ENCODE measurements around the gene ENO1.
"Not testable (repeated sequence)": the region's sequence is repeated elsewhere in the genome, so short reads cannot be mapped to it uniquely, and the experiment has no call there.

Gene ENO1

GRCh38 chr1:8892026-8892425 is 13.5 kb upstream of the ENO1 start:
- H3K4me3 ChIP-seq (replicated peaks in 1 of 2; ENCODE audit: low read depth in 2 of 2, low read length in 2 of 2) = no peak overlapping the region
- TF ChIP-seq CTCF (IDR thresholded peaks at IDR 0.05; ENCODE audit: low read depth, low read length) = no peak
- DNase-seq (ENCODE audit: low read depth in 2 of 2) = no peak

- no peak for DNase-seq (ENCODE audit: low read depth in 2 of 2)
- no peak overlapping the region for H3K4me3 ChIP-seq (replicated peaks in 1 of 2; ENCODE audit: low read depth in 2 of 2, low read length in 2 of 2)
- TF ChIP-seq CTCF (IDR thresholded peaks at IDR 0.05; ENCODE audit: low read depth, low read length) = no peak
Observed at GRCh38 chr1:8891401-8891800, 12.9 kb upstream of the ENO1 start.

GRCh38 chr1:8889925-8890785 is 11.7 kb upstream of the ENO1 start:
- TF ChIP-seq CTCF (IDR thresholded peaks at IDR 0.05; ENCODE audit: low read depth, low read length) = no peak
- DNase-seq (ENCODE audit: low read depth in 2 of 2) = peak; percentile 94 to 98
- peak overlapping the region; percentile 21 to 41 for H3K4me3 ChIP-seq (replicated peaks in 1 of 2; ENCODE audit: low read depth in 2 of 2, low read length in 2 of 2)

- peak; percentile 52 to 54 for DNase-seq (ENCODE audit: low read depth in 2 of 2)
- TF ChIP-seq CTCF (IDR thresholded peaks at IDR 0.05; ENCODE audit: low read depth, low read length) = no peak
- peak overlapping the region in 1 of 2 donors; percentile 41 for H3K4me3 ChIP-seq (replicated peaks in 1 of 2; ENCODE audit: low read depth in 2 of 2, low read length in 2 of 2)
Observed at GRCh38 chr1:8889103-8889846, 10.8 kb upstream of the ENO1 start.

- DNase-seq (ENCODE audit: low read depth in 2 of 2) = no peak
- no peak for TF ChIP-seq CTCF (IDR thresholded peaks at IDR 0.05; ENCODE audit: low read depth, low read length)
- H3K4me3 ChIP-seq (replicated peaks in 1 of 2; ENCODE audit: low read depth in 2 of 2, low read length in 2 of 2) = no peak overlapping the region
Observed at GRCh38 chr1:8886589-8886988, 8.1 kb upstream of the ENO1 start.

GRCh38 chr1:8886031-8886524 is 7.6 kb upstream of the ENO1 start:
- DNase-seq (ENCODE audit: low read depth in 2 of 2); H3K4me3 ChIP-seq (replicated peaks in 1 of 2; ENCODE audit: low read depth in 2 of 2, low read length in 2 of 2): not testable (repeated sequence)

GRCh38 chr1:8884105-8884504 is 5.6 kb upstream of the ENO1 start:
- not testable (repeated sequence) for DNase-seq (ENCODE audit: low read depth in 2 of 2); H3K4me3 ChIP-seq (replicated peaks in 1 of 2; ENCODE audit: low read depth in 2 of 2, low read length in 2 of 2)
